ENCODE results near the gene GZMH.
"Not testable (repeated sequence)": the region's sequence is repeated elsewhere in the genome, so short reads cannot be mapped to it uniquely, and the experiment has no call there.

The GZMH gene, protein sequence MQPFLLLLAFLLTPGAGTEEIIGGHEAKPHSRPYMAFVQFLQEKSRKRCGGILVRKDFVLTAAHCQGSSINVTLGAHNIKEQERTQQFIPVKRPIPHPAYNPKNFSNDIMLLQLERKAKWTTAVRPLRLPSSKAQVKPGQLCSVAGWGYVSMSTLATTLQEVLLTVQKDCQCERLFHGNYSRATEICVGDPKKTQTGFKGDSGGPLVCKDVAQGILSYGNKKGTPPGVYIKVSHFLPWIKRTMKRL

GRCh38 chr14:24609655-24610344 lies at the start of gene GZMH:
Gene GZMH (minus strand): TSS chr14:24609685. CDS start chr14:24609613, 72 bp downstream.
- TF ChIP-seq, protein P1, sequence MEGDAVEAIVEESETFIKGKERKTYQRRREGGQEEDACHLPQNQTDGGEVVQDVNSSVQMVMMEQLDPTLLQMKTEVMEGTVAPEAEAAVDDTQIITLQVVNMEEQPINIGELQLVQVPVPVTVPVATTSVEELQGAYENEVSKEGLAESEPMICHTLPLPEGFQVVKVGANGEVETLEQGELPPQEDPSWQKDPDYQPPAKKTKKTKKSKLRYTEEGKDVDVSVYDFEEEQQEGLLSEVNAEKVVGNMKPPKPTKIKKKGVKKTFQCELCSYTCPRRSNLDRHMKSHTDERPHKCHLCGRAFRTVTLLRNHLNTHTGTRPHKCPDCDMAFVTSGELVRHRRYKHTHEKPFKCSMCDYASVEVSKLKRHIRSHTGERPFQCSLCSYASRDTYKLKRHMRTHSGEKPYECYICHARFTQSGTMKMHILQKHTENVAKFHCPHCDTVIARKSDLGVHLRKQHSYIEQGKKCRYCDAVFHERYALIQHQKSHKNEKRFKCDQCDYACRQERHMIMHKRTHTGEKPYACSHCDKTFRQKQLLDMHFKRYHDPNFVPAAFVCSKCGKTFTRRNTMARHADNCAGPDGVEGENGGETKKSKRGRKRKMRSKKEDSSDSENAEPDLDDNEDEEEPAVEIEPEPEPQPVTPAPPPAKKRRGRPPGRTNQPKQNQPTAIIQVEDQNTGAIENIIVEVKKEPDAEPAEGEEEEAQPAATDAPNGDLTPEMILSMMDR (conservative IDR thresholded peaks at IDR 0.05; ENCODE audit: low read length), result no peak
- TF ChIP-seq EZH2phosphoT487 (IDR thresholded peaks at IDR 0.05; ENCODE audit: borderline replicate concordance), result no peak
- Histone ChIP-seq H3K4me2 (ENCODE audit: low read depth, low read length, poor library complexity, severe bottlenecking) (no peak within 1 kb of the TSS), H3F3A (ENCODE audit: low read depth) (no peaks in the 10 kb centered on the region), H2AFZ (ENCODE audit: low read length) (no peak within 1 kb of the TSS), H3K9me3 (ENCODE audit: insufficient read depth, low read depth, low read length) (no peaks in the 10 kb centered on the region), H3K9me2 (replicated peaks; ENCODE audit: low read depth, low read length) (no peaks in the 10 kb centered on the region), H3K9ac (ENCODE audit: low read depth, low read length, poor library complexity, severe bottlenecking) (peak within 1 kb of the TSS; percentile 10), H3K4me3 (ENCODE audit: low read length, poor library complexity, severe bottlenecking) (no peak within 1 kb of the TSS), H3K36me3 (ENCODE audit: insufficient read depth, low read length) (no peaks in the 10 kb centered on the region), H3K79me2 (ENCODE audit: insufficient read depth, low read length) (no peaks in the 10 kb centered on the region), H4K20me1 (ENCODE audit: insufficient read depth, low read length, poor library complexity, severe bottlenecking) (no peaks in the 10 kb centered on the region), H3K4me1 (ENCODE audit: insufficient read depth, low read length, poor library complexity, severe bottlenecking) (peaks cover 53% of the 10 kb centered on the region), H3K27me3 (ENCODE audit: insufficient read depth, low read length, poor library complexity, severe bottlenecking) (no peaks in the 10 kb centered on the region)

DNA sequence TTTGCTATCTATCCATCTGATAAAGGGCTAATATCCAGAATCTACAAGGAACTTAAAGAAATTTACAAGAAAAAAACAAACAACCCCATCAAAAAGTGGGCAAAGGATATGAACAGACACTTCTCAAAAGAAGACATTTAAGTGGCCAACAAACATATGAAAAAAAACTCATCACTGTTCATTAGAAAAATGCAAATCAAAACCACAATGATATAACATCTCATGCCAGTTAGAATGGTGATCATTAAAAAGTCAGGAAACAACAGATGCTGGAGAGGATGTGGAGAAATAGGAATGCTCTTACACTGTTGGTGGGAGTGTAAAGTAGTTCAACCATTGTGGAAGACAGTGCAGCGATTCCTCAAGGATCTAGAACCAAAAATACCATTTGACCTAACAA lies 38.9 kb upstream of the GZMH start:
- not testable (repeated sequence) for H3F3A ChIP-seq (ENCODE audit: low read depth); H3K9me2 ChIP-seq (replicated peaks; ENCODE audit: low read depth, low read length); H2AFZ ChIP-seq (ENCODE audit: low read length); H4K20me1 ChIP-seq (ENCODE audit: insufficient read depth, low read length, poor library complexity, severe bottlenecking); H3K36me3 ChIP-seq (ENCODE audit: insufficient read depth, low read length); H3K9me3 ChIP-seq (ENCODE audit: insufficient read depth, low read depth, low read length); H3K4me2 ChIP-seq (ENCODE audit: low read depth, low read length, poor library complexity, severe bottlenecking); H3K27me3 ChIP-seq (ENCODE audit: insufficient read depth, low read length, poor library complexity, severe bottlenecking); H3K9ac ChIP-seq (ENCODE audit: low read depth, low read length, poor library complexity, severe bottlenecking); H3K4me3 ChIP-seq (ENCODE audit: low read length, poor library complexity, severe bottlenecking); H3K79me2 ChIP-seq (ENCODE audit: insufficient read depth, low read length)
- peaks cover 17% of the 10 kb centered on the region for H3K4me1 ChIP-seq (ENCODE audit: insufficient read depth, low read length, poor library complexity, severe bottlenecking)

DNA sequence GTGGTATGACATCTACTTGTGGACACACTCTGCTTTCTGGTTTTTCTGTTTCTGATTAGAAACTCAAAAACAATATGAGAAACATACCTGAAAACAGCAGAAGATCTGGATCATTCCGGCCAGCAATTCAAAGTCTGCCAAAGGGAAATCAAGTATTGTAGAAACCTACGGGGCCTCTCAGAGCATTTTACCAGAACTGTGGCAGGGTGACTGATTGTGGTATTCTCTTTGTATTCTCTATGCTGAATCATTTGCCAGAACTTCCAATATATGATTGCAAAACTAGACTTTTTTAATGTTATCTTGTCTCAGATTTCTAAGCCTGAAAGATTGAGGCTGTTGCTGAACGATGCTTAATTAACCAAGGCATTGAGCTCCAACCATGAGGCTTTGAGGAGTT lies 30.4 kb upstream of the GZMH start:
- Histone ChIP-seq H3K9me2 (replicated peaks; ENCODE audit: low read depth, low read length) (no peaks in the 10 kb centered on the region), H2AFZ (ENCODE audit: low read length) (0 out of 2 replicates have a peak overlapping the region, but pooled peaks have one; percentile 18), H3K9ac (ENCODE audit: low read depth, low read length, poor library complexity, severe bottlenecking) (no peak overlapping the region), H3K36me3 (ENCODE audit: insufficient read depth, low read length) (no peaks in the 10 kb centered on the region), H3K9me3 (ENCODE audit: insufficient read depth, low read depth, low read length) (no peaks in the 10 kb centered on the region), H3K4me2 (ENCODE audit: low read depth, low read length, poor library complexity, severe bottlenecking) (no peak overlapping the region), H3K79me2 (ENCODE audit: insufficient read depth, low read length) (no peaks in the 10 kb centered on the region), H3K27me3 (ENCODE audit: insufficient read depth, low read length, poor library complexity, severe bottlenecking) (no peaks in the 10 kb centered on the region), H3K4me3 (ENCODE audit: low read length, poor library complexity, severe bottlenecking) (no peak overlapping the region), H3F3A (ENCODE audit: low read depth) (no peaks in the 10 kb centered on the region), H4K20me1 (ENCODE audit: insufficient read depth, low read length, poor library complexity, severe bottlenecking) (no peaks in the 10 kb centered on the region), H3K4me1 (ENCODE audit: insufficient read depth, low read length, poor library complexity, severe bottlenecking) (peaks cover 17% of the 10 kb centered on the region)
- no peak for TF ChIP-seq EZH2phosphoT487 (IDR thresholded peaks at IDR 0.05; ENCODE audit: borderline replicate concordance)
- TF ChIP-seq, protein P1 (conservative IDR thresholded peaks at IDR 0.05; ENCODE audit: low read length), result no peak
